ENCODE results near the gene AK8. TPM values are rescaled to one million over a fixed set of nuclear protein-coding genes. Genes with fewer than 3 reads are reported as not detected.
A peak's percentile ranks its signal among the peaks of the same experiment; 100 is the strongest.

The AK8 gene
- total and polyA plus RNA-seq, 9 of the 15 experiments (the other 6 are each of a cell fraction or from before 2014, with no cell fraction given) = 0.06 to 0.37 TPM; not detected in 7

- TF ChIP-seq DMBX1 (CRISPR knock-in tag; IDR thresholded peaks at IDR 0.05; ENCODE audit: borderline replicate concordance) = 0 out of 2 replicates have a peak, but pooled peaks have one; percentile 44
- no peak for TF ChIP-seq ZNF830 (CRISPR knock-in tag; IDR thresholded peaks at IDR 0.05)
- no peak for TF ChIP-seq MLLT1 (IDR thresholded peaks at IDR 0.05)
- TF ChIP-seq PHF21A (IDR thresholded peaks at IDR 0.05; ENCODE audit: borderline replicate concordance, low read depth) = no peak
- TF ChIP-seq PHB (CRISPR knock-in tag; IDR thresholded peaks at IDR 0.05) = no peak
- TF ChIP-seq XRCC5 (IDR thresholded peaks at IDR 0.05; ENCODE audit: low read depth, low read length) = 0 out of 2 replicates have a peak, but pooled peaks have one; percentile 27
- TF ChIP-seq OTX1 (CRISPR knock-in tag; IDR thresholded peaks at IDR 0.05) = no peak
- TF ChIP-seq CREM (IDR thresholded peaks at IDR 0.05; ENCODE audit: low read depth) = 0 out of 2 replicates have a peak, but pooled peaks have one; percentile 25
- TF ChIP-seq C11orf30 (IDR thresholded peaks at IDR 0.05; ENCODE audit: low read depth) = peak; percentile 68; the same call in 1 of the 2 replicates
- 0 out of 4 replicates have a peak, but pooled peaks of 1 of the 2 experiments have one; percentile 18 for TF ChIP-seq TBL1XR1 (IDR thresholded peaks at IDR 0.05; ENCODE audit: low read length in 2 of 2)
- TF ChIP-seq ESRRA (IDR thresholded peaks at IDR 0.05; ENCODE audit: borderline replicate concordance, low read depth) = peak; percentile 95
- 0 out of 2 replicates have a peak, but pooled peaks have one; percentile 18 for TF ChIP-seq ZNF384 (IDR thresholded peaks at IDR 0.05; ENCODE audit: low read depth, low read length)
- 0 out of 2 replicates have a peak, but pooled peaks have one; percentile 42 for TF ChIP-seq ZNF175 (CRISPR knock-in tag; IDR thresholded peaks at IDR 0.05; ENCODE audit: low read depth)
- TF ChIP-seq ARNT (IDR thresholded peaks at IDR 0.05) = 0 out of 4 replicates have a peak, but pooled peaks of 1 of the 2 experiments have one; percentile 38
- TF ChIP-seq NR2C2 (CRISPR knock-in tag; IDR thresholded peaks at IDR 0.05) = no peak
- peak; percentile 86 for TF ChIP-seq NR2C2 (tag; IDR thresholded peaks at IDR 0.05)
- peak in 1 of 2 experiments; percentile 78; a peak in 2 of 4 replicates for TF ChIP-seq RCOR1 (IDR thresholded peaks at IDR 0.05; ENCODE audit: borderline replicate concordance in 1 of 2, low read depth in 2 of 2, low read length in 2 of 2)
- peak; percentile 74 for TF ChIP-seq NFE2 (IDR thresholded peaks at IDR 0.05; ENCODE audit: low read depth)
- TF ChIP-seq HDAC2 (IDR thresholded peaks at IDR 0.05) = 0 out of 2 replicates have a peak, but pooled peaks have one; percentile 20
- TF ChIP-seq NFRKB (IDR thresholded peaks at IDR 0.05; ENCODE audit: low read depth) = peak; percentile 64; the same call in 1 of the 2 replicates
- no peak for TF ChIP-seq NCOA1 (IDR thresholded peaks at IDR 0.05; ENCODE audit: low read depth)
Measured at GRCh38 chr9:132780230-132781007, 97.7 kb downstream of the AK8 start (continued).

All from K562 (cell line).